T-helper 22 cell (primary cell): ENCODE results near the gene PDLIM1.
"Not testable (repeated sequence)": the region's sequence is repeated elsewhere in the genome, so short reads cannot be mapped to it uniquely, and the experiment has no call there.

ENCODE experiments used
- DNase-seq: peaks from one replicate; pipeline ENCODE4 v3.0.0-alpha.2; 2020; ENCODE audit warnings: low read depth

Gene PDLIM1

GRCh38 chr10:95240811-95241210 is 50.0 kb downstream of the PDLIM1 start:
- no peak for DNase-seq

DNA sequence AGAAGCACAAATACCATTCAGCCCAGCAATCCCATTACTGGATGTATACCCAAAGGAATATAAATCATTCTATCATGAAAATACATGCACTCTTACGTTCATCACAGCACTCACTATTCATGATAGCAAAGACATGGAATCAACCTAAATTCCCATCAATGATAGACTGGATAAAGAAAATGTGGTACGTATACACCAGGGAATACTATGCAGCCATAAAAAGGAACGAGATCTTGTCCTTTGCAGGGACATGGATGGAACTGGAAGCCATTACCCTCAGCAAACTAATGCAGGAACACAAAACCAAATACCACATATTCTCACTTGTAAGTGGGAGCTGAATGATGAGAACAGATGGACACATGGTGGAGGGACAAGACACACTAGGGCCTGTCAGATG is 50.7 kb downstream of the PDLIM1 start:
- DNase-seq: not testable (repeated sequence)

- DNase-seq: no peak
Measured at GRCh38 chr10:95237376-95238170, 53.2 kb downstream of the PDLIM1 start.

DNA sequence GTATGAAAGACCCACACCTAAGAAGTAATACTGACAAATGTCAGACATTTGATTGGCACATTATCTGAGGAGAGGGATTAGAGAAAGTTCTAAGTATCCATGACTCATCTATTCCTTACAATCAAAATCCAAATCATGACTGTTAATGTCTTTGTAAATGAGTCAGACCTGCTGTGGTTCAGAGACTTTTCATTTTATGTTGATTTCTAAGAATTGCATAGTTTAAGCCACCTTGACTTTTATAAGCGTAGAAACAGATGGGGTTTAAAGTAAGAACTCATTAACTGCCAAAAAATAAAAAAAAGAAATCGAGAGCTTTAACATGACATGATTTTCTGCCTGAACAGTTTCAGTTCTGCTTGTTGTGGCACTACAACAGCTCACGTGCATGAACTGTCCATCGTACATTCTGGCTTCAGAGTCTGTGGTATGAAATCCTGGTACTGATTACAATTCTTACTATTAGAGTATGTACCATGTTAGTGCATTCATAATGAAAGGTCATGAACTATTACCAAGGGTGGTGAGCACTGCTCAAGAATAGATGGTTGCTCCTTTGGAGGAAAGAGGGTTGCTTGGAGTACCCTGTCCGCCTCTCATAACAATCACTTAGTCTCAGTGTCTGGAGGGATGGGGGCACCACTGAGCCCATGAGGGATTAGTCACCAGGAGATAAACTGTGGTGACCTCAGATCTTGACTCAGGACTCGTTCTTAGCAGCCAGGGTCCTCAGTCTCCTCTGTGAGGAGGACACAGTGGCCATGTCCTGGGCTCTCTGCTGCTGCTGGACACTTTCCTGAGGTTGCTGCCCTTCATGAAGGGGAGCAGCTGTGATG is 54.5 kb downstream of the PDLIM1 start:
- DNase-seq: no peak

- no peak for DNase-seq
Measured at GRCh38 chr10:95235676-95236067, 55.1 kb downstream of the PDLIM1 start.

GRCh38 chr10:95234951-95235350 is 55.9 kb downstream of the PDLIM1 start:
- no peak for DNase-seq

- no peak for DNase-seq
Measured at GRCh38 chr10:95233377-95234034, 57.3 kb downstream of the PDLIM1 start.

GRCh38 chr10:95230677-95231586 is 59.9 kb downstream of the PDLIM1 start:
- not testable (repeated sequence) for DNase-seq

- no peak for DNase-seq
Measured at GRCh38 chr10:95229724-95230627, 60.8 kb downstream of the PDLIM1 start.

GRCh38 chr10:95228934-95229723 is 61.7 kb downstream of the PDLIM1 start:
- DNase-seq: not testable (repeated sequence)

DNA sequence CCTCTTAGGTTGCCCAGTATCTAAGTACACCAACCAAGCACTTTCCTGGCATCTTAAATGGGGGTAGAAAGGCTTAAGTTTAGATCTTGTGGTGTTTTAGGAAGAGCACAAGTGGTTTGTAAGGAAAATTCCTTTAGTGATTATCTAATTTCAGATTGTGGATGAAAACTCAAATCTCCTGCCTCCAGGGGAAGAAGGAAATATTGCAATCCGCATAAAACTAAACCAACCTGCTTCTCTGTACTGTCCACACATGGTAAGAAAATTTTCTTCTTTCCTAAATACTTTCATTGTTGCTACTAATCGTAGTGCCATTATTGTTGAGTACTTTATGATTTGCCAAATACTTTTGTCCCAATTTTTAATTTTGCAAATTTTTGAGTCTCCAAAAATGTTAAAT is 65.7 kb downstream of the PDLIM1 start:
- no peak for DNase-seq

DNA sequence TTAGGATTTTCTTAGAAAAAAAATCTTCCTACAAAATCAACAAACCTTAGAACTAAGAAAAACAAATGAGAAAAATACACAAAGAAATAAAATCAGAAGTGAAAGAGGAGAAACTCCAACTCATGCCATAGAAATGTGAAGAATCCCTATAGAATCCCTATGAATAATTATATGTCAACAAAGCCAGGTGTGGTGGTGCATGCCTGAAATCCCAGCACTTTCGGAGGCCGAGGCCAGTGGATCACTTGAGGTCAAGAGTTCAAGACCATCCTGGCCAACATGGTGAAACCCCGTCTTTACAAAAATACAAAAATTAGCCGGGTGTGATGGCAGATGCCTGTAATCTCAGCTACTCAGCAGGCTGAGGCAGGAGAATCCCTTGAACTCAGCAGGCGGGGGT is 69.7 kb downstream of the PDLIM1 start:
- no peak for DNase-seq

GRCh38 chr10:95220539-95220938 is 70.3 kb downstream of the PDLIM1 start:
- no peak for DNase-seq

DNA sequence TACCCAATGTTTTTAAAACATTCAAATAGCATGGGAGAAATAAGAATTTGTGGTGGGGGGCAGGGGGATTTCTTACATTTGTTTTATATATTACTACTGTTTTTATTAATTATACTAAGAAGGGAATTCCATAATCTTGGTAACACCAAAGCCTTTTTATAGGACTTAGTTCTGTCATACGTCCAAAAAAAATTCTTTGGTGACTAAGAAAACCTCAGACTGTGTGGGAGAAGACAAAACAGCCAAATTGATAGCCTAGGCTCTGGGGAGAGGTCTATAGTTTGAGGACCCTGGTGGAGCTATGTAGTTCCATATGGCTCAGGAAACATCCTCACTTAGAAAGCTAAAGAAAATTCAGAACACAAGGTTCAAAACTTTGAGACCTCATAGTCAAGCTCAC is 73.3 kb downstream of the PDLIM1 start:
- no peak for DNase-seq

DNA sequence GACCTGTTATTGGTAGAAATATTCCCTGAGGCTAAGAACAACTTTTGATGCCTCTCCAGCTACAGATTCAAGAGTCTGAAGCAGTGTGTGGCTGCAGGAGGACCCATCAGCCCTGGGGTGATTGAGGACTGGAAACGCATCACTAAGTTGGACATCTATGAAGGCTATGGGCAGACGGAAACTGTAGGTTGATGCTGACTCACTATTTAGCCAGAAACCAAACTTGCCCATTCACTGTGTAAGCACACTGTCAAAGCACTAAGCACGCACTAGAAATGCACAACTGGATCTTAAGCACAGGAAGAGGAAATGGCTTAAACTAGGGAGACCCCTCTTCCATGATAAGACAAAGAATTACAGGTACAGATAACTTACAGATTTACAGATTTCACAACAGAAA is 76.0 kb downstream of the PDLIM1 start:
- no peak for DNase-seq

GRCh38 chr10:95214369-95214768 is 76.4 kb downstream of the PDLIM1 start:
- no peak for DNase-seq

DNA sequence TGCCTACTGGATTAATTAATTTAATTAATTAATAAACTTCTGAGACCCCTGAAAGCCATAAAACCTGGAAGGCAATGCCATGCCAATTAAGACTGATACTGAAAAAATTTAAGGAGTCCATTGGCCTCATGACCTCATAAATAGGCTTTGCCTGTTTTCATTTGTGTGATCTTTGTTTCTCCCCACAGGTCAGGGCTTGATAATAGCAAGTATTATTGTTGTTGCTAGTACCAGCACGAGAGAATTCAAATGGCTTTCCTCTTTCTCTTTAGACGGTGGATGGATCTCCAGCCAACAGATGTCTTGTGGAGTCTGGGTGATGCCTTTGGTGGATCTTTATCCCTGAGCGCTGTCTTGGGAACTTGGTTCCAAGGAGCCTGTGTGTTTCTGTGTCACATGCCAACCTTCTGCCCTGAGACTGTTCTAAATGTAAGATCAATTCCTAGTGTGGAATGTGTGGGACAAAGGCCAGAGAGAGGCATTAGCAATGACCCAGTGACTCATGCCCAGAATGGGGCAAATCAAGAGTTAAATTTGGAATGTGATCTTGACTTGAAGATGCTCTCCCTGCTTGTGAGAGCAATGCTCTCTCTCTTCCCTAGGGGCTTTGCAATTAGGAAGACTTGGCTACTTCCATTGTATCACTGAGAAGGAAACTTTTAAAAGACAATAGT is 79.1 kb downstream of the PDLIM1 start:
- DNase-seq: no peak

DNA sequence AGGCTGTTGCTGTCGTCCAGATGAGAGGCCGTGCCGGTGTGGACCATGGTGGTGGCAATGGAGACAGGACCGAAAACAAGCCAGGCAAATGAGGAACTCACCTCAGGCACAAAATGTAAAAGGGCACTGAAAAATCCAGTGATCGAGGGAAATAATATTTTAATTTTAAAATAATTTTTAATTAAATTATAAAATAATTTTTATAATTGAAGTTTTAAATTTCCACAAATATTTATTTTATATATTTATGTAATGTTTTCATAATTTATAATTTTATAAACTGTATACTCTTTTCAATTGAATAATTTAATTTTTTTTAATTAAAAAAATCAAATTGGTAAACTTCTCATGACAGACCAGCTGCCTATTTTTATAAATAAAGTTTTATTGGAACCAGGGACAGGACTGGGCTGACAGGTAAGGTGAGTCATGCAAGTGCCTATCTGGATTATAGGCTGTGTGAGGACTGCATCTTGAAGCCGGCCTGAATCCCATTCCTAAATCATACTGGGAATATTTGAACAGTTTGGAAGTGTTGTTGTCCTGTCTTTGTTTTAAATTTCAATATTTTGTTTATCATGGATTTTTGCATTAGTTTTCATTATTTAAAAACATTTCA is 81.2 kb downstream of the PDLIM1 start:
- no peak for DNase-seq
